DND-41 (cell line): ENCODE results near the gene ARHGAP6.

Experiments used
- ATAC-seq: fragments of 200-7000 bp; cut with Tn5 transposase; 3 replicates; pipeline ENCODE4 v1.9.1; 2021; ENCODE audit warnings: low read depth; ENCODE audit not compliant: insufficient read depth
- DNase-seq: peaks from one replicate; pipeline ENCODE4 v3.0.0-alpha.2; 2020
- H2AFZ ChIP-seq: 2 replicates; pipeline ENCODE4 v1.6.0; 2012; ENCODE audit warnings: low read depth, low read length
- H3K27ac ChIP-seq: 2 replicates; pipeline ENCODE4 v1.5.1; 2012; ENCODE audit warnings: low read length, inconsistent platforms
- H3K27me3 ChIP-seq: fragments of 200-600 bp; sonication (generic); 2 replicates; pipeline ENCODE4 v1.6.0; 2012; ENCODE audit warnings: low read length, mild to moderate bottlenecking, inconsistent platforms; ENCODE audit not compliant: insufficient read depth, poor library complexity
- H3K36me3 ChIP-seq: 2 replicates; pipeline ENCODE4 v1.5.1; 2012; ENCODE audit warnings: low read length, inconsistent platforms; ENCODE audit not compliant: insufficient read depth
- H3K4me1 ChIP-seq: 2 replicates; pipeline ENCODE4 v1.5.1; 2012; ENCODE audit warnings: mild to moderate bottlenecking, low read length; ENCODE audit not compliant: insufficient read depth
- H3K4me2 ChIP-seq: 2 replicates; pipeline ENCODE4 v1.6.0; 2012; ENCODE audit warnings: mild to moderate bottlenecking, moderate library complexity, low read length, inconsistent platforms; ENCODE audit not compliant: insufficient read depth
- H3K4me3 ChIP-seq, 2 experiments: fragments of 200-600 bp in 1 of 2; shearing (Covaris generic) in 1 of 2; 2 replicates each; pipeline ENCODE4 v1.5.1; 2012 to 2016; ENCODE audit warnings: inconsistent platforms in 2 of 2, low read length in 2 of 2, mild to moderate bottlenecking in 2 of 2, low read depth in 1 of 2, moderate library complexity in 1 of 2
- H3K79me2 ChIP-seq: 2 replicates; pipeline ENCODE4 v1.6.0; 2012; ENCODE audit warnings: low read length, inconsistent platforms; ENCODE audit not compliant: insufficient read depth
- H3K9ac ChIP-seq: 2 replicates; pipeline ENCODE4 v1.6.0; 2012; ENCODE audit warnings: low read depth, mild to moderate bottlenecking, inconsistent platforms, low read length, moderate library complexity
- H3K9me3 ChIP-seq: 2 replicates; pipeline ENCODE4 v1.5.1; 2012; ENCODE audit warnings: low read length, moderate library complexity, mild to moderate bottlenecking, inconsistent platforms; ENCODE audit not compliant: insufficient read depth, severe bottlenecking
- H4K20me1 ChIP-seq: 2 replicates; pipeline ENCODE4 v1.6.0; 2012; ENCODE audit warnings: low read length; ENCODE audit not compliant: insufficient read depth
- CTCF ChIP-seq: IDR thresholded peaks from 2 replicates; pipeline ENCODE4 v1.5.1; 2012; ENCODE audit warnings: borderline replicate concordance, low read length, moderate library complexity, mild to moderate bottlenecking; ENCODE audit not compliant: poor library complexity, severe bottlenecking; ENCODE audit errors: extremely low read depth
- EZH2 ChIP-seq: IDR thresholded peaks from 3 replicates; pipeline ENCODE4 v1.6.1; 2012; ENCODE audit warnings: borderline replicate concordance, low read depth, mild to moderate bottlenecking, moderate library complexity, low read length, inconsistent platforms; ENCODE audit not compliant: severe bottlenecking

Gene ARHGAP6

GRCh38 chrX:11352296-11352741 is 313.4 kb downstream of the ARHGAP6 start:
- Histone ChIP-seq H2AFZ (no peak overlapping the region), H3K4me3 (no peak overlapping the region), H4K20me1 (no peaks in the 10 kb centered on the region), H3K4me2 (no peak overlapping the region), H3K36me3 (no peaks in the 10 kb centered on the region), H3K27me3 (no peaks in the 10 kb centered on the region), H3K79me2 (no peaks in the 10 kb centered on the region), H3K9me3 (no peaks in the 10 kb centered on the region), H3K4me1 (no peaks in the 10 kb centered on the region), H3K27ac (no peak overlapping the region), H3K9ac (no peak overlapping the region)
- DNase-seq (no peak), ATAC-seq (no peak)
- TF ChIP-seq CTCF (no peak), EZH2 (no peak)

DNA sequence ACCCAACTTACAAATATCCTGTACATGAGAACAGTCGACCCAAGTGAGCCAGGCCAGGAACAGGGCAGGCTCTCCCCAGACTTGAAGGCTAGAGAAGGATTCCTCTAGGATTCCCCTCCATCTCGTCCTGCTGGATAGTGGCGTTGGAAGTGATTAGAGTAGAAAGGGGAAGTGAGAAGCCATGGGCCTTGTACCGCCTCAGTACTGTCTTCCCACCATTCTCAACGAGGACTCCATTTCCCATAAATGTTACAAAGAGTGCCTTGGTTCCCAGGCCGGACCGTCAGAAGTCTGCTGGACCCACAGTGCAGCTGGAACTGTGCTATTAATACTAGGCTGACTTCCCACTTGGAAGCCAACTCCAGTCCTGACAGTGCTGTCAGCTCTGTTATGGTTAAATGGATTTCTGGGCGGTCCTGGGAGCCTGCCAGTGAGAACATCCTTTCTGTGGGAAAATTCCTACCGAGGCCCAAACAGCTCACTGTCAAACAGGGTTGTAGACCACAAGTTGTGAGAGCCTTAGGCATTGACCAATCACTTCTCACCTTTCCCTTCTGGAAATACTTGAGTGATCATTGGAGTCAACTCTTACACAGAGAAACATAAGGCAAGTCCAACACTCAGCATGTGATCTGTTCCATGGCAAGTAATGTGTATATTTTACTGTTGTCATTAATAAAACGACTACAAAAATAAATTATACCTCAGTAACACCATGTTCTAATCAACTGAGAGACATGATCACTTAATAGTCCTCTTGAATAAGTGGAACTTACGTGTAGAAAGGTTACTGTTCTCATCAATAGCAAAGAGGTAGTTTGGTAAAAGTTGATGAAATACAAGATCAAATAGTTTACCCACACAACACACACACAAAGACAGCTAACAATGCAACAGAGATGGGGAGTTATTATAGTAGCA is 314.1 kb downstream of the ARHGAP6 start:
- Histone ChIP-seq H2AFZ (no peak overlapping the region), H3K27me3 (no peaks in the 10 kb centered on the region), H3K4me1 (no peaks in the 10 kb centered on the region), H3K79me2 (no peaks in the 10 kb centered on the region), H3K9me3 (no peaks in the 10 kb centered on the region), H3K4me2 (no peak overlapping the region), H4K20me1 (no peaks in the 10 kb centered on the region), H3K27ac (no peak overlapping the region), H3K9ac (no peak overlapping the region), H3K36me3 (no peaks in the 10 kb centered on the region), H3K4me3 (no peak overlapping the region)
- TF ChIP-seq EZH2: no peak
- no peak for TF ChIP-seq CTCF
- DNase-seq (no peak), ATAC-seq (no peak)

DNA sequence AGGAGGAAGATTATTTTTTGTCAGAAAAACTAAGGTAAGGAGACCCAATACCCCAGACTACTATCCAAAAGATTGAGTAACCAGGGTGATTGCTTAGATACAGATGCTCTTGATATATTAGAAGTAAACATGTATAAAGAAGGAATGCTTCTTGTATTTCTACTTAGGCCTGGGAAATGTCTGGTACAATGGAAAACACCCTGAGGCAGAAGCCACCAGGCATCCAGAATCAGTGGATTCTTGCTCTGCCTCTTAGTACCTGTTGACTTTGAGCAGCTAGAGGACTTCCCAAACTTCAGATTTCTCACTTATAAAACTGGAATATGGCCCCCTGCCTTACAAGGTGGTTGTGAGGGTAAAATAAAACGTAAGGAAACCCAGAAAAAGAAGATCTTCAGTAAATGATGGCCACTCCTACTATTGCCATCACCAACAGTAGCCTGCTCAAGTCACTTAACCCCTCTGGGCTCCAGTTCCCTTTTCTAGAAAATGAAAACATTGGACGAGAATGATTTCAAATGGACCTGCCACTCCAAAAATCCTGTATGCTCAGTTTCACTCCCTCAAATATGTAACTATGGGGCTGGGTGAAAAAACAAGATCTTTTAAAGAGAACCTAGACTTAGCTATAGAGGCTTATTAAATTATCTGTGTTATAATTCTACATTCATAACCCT is 315.9 kb downstream of the ARHGAP6 start:
- Histone ChIP-seq H3K27me3 (no peaks in the 10 kb centered on the region), H3K4me2 (no peak overlapping the region), H3K4me3 (no peak overlapping the region), H4K20me1 (no peaks in the 10 kb centered on the region), H3K36me3 (no peaks in the 10 kb centered on the region), H3K9ac (no peak overlapping the region), H3K4me1 (no peaks in the 10 kb centered on the region), H3K9me3 (no peaks in the 10 kb centered on the region), H3K27ac (no peak overlapping the region), H2AFZ (no peak overlapping the region), H3K79me2 (no peaks in the 10 kb centered on the region)
- TF ChIP-seq CTCF (no peak), EZH2 (no peak)
- ATAC-seq (no peak), DNase-seq (no peak)
